ENCODE measurements around the gene MMP11. TPM values are rescaled to one million over a fixed set of nuclear protein-coding genes. Genes with fewer than 3 reads are reported as not detected.

Gene MMP11
- total and polyA plus RNA-seq, 2 of the 13 experiments (the other 11 are each of a cell fraction or from before 2014, with no cell fraction given) = 8.9 to 28.6 TPM

- TF ChIP-seq TCF7 (IDR thresholded peaks at IDR 0.05; ENCODE audit: low read depth) (no peak), ZNF318 (CRISPR knock-in tag; IDR thresholded peaks at IDR 0.05) (no peak), GFI1 (CRISPR knock-in tag; IDR thresholded peaks at IDR 0.05; ENCODE audit: borderline replicate concordance) (no peak; the same call in 1 of the 2 replicates), HMGXB3 (CRISPR knock-in tag; IDR thresholded peaks at IDR 0.05; ENCODE audit: borderline replicate concordance) (no peak; the same call in 1 of the 2 replicates), IKZF4 (CRISPR knock-in tag; IDR thresholded peaks at IDR 0.05; ENCODE audit: borderline replicate concordance, low read depth, not compliant biosample characterization) (no peak)
These were observed 4.7 kb upstream of the MMP11 start, which contains the start of gene CHCHD10 (continued) for GRCh38 chr22:23767673-23768548.
